GM23248 (cell line): ENCODE measurements around the gene ANKUB1. TPM values are rescaled to one million over a fixed set of nuclear protein-coding genes. Genes with fewer than 3 reads are reported as not detected.
"Not testable (repeated sequence)": the region's sequence is repeated elsewhere in the genome, so short reads cannot be mapped to it uniquely, and the experiment has no call there.

Experiments used
- DNase-seq: peaks from one replicate; pipeline ENCODE4 v3.0.0-alpha.2; 2015
- H2AFZ ChIP-seq: fragments of 200-600 bp; sonication (generic); 2 replicates; pipeline ENCODE4 v1.6.1; 2016; ENCODE audit warnings: antibody characterized with exemption
- H3F3A ChIP-seq: fragments of 200-600 bp; sonication (generic); 2 replicates; pipeline ENCODE4 v1.6.1; 2016; ENCODE audit warnings: mild to moderate bottlenecking, antibody characterized with exemption, mixed run types; ENCODE audit not compliant: insufficient read depth
- H3K27ac ChIP-seq: fragments of 200-600 bp; sonication (generic); 2 replicates; pipeline ENCODE4 v1.5.1; 2016; ENCODE audit warnings: mild to moderate bottlenecking
- H3K27me3 ChIP-seq: fragments of 200-600 bp; sonication (generic); replicated peaks from 2 replicates; pipeline ENCODE4 v1.6.1; 2016; ENCODE audit warnings: mild to moderate bottlenecking; ENCODE audit not compliant: insufficient read depth
- H3K36me3 ChIP-seq: fragments of 200-600 bp; sonication (generic); 2 replicates; pipeline ENCODE4 v1.6.1; 2016; ENCODE audit warnings: low read depth, mild to moderate bottlenecking
- H3K4me1 ChIP-seq: fragments of 200-600 bp; sonication (generic); 2 replicates; pipeline ENCODE4 v1.6.1; 2016; ENCODE audit warnings: mild to moderate bottlenecking; ENCODE audit not compliant: insufficient read depth
- H3K4me2 ChIP-seq: fragments of 200-600 bp; sonication (generic); one replicate; pipeline ENCODE4 v1.6.1; 2016; ENCODE audit warnings: mild to moderate bottlenecking; ENCODE audit not compliant: unreplicated experiment
- H3K4me3 ChIP-seq: fragments of 200-600 bp; sonication (generic); 2 replicates; pipeline ENCODE4 v1.5.1; 2016; ENCODE audit warnings: mild to moderate bottlenecking
- H3K79me2 ChIP-seq: fragments of 200-600 bp; sonication (generic); 2 replicates; pipeline ENCODE4 v1.6.1; 2016; ENCODE audit warnings: mild to moderate bottlenecking; ENCODE audit not compliant: insufficient read depth
- H3K9ac ChIP-seq: fragments of 200-600 bp; sonication (generic); 2 replicates; pipeline ENCODE4 v1.6.1; 2016; ENCODE audit warnings: mild to moderate bottlenecking
- H3K9me2 ChIP-seq: fragments of 200-600 bp; sonication (generic); 2 replicates; pipeline ENCODE4 v1.6.1; 2016; ENCODE audit warnings: mixed run types, mild to moderate bottlenecking, moderate library complexity; ENCODE audit not compliant: insufficient read depth
- H3K9me3 ChIP-seq: fragments of 200-600 bp; sonication (generic); one replicate; pipeline ENCODE4 v1.6.1; 2017; ENCODE audit warnings: low read depth
- H4K20me1 ChIP-seq: fragments of 200-600 bp; sonication (generic); 2 replicates; pipeline ENCODE4 v1.6.0; 2016; ENCODE audit not compliant: insufficient read depth
- EZH2 ChIP-seq: fragments of 200-600 bp; sonication (generic); IDR thresholded peaks from 2 replicates; pipeline ENCODE4 v1.6.1; 2018; ENCODE audit warnings: antibody characterized with exemption, mild to moderate bottlenecking; ENCODE audit not compliant: insufficient read depth, poor library complexity, severe bottlenecking
- EZH2phosphoT487 ChIP-seq: fragments of 200-600 bp; sonication (generic); IDR thresholded peaks from 2 replicates; pipeline ENCODE4 v1.6.1; 2018; ENCODE audit warnings: antibody characterized with exemption, moderate library complexity, mild to moderate bottlenecking, low read depth; ENCODE audit not compliant: insufficient read depth
- WGBS, 2 experiments: methylation state at CpG; one replicate each; pipeline ENCODE4 v1.1.6; 2015 to 2017; ENCODE audit warnings: low lambda C conversion rate in 2 of 2, low coverage in 1 of 2; ENCODE audit errors: missing lambda C conversion rate in 2 of 2; 5-methylcytosine and 5-hydroxymethylcytosine counted together
- in situ Hi-C: fragments of 300-500 bp; cut with MboI; formaldehyde crosslinking; loops from 2 replicates; pipeline ENCODE4 v1.15.0; 2020
- polyA plus RNA-seq: library from polyadenylated mRNA; unstranded; fragments of >200 nt; fragmentation: Nextera tagmentation; extraction: Ambion mirVana; gene quantifications from 2 replicates; pipeline ENCODE4 v1.2.1, GENCODE V29; 2016
- total RNA-seq: library from RNA; depleted of rRNA; stranded (reverse); fragments of >200 nt; shearing (Covaris generic); gene quantifications from 2 replicates; pipeline ENCODE4 v1.2.3, GENCODE V29; 2014

Gene ANKUB1
- total and polyA plus RNA-seq, 2 experiments from 2014 or later = not detected

DNA sequence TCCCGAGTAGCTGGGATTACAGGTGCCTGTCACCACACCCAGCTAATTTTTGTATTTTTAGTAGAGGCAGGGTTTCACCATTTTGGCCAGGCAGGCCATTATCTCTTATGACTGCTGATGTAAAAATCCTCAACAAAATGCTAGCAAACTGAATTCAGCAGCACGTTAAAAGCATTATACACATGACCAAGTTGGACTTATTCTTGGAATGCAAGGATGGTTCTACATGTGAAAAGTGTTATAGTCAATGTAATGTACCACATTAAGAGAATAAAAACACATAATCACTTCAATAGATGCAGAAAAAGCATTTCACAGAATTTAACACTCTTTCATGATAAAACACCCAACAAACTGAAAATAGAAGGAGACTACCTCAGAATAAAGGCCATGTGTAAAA lies 40.9 kb upstream of the ANKUB1 start:
- H4K20me1 ChIP-seq = no peaks in the 10 kb centered on the region
- 78 to 88% methylated on average over 2 of the region's 2 CpGs for WGBS, 2 experiments
- H2AFZ ChIP-seq = no peak overlapping the region
- peaks cover 87% of the 10 kb centered on the region for H3K79me2 ChIP-seq
- H3K4me2 ChIP-seq = no peak overlapping the region
- peaks cover 15% of the 10 kb centered on the region; the same call in 1 of the 2 replicates for H3F3A ChIP-seq
- no peaks in the 10 kb centered on the region for H3K36me3 ChIP-seq
- H3K9me2 ChIP-seq = no peaks in the 10 kb centered on the region
- H3K27ac ChIP-seq = no peak overlapping the region
- no peaks in the 10 kb centered on the region for H3K27me3 ChIP-seq
- no peak overlapping the region for H3K9ac ChIP-seq
- peaks cover 8% of the 10 kb centered on the region; the same call in 1 of the 2 replicates for H3K4me1 ChIP-seq
- in situ Hi-C loops = no loop called here
- peaks cover 3% of the 10 kb centered on the region for H3K9me3 ChIP-seq
- no peak overlapping the region for H3K4me3 ChIP-seq
- DNase-seq = peak; percentile 24
- no peak for TF ChIP-seq EZH2

DNA sequence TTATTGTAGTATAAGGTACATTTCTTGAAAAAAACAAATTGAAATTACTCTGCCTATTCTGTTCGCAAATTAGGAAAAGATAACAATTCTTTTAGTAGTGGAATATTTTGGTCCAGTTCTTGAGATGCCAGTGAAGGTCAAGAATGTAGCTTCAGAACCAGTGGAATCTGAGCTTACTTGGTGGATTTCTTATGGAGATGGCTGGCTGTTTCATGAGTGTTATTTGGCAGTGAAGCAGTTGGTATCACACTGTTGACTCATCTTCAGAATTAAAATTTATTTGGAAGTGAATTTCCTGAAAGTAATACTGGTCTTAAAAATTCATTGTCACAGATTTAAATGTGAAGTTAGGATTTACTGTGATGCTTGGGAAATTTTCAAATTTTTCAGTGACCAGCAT lies 39.7 kb upstream of the ANKUB1 start:
- TF ChIP-seq EZH2phosphoT487 (no peak), EZH2 (no peak)
- Histone ChIP-seq H3K27me3 (no peaks in the 10 kb centered on the region), H3K4me3 (no peak overlapping the region), H3K9me3 (peaks cover 3% of the 10 kb centered on the region), H3K9me2 (no peaks in the 10 kb centered on the region), H4K20me1 (no peaks in the 10 kb centered on the region), H3K27ac (no peak overlapping the region), H2AFZ (no peak overlapping the region), H3K4me1 (peaks cover 8% of the 10 kb centered on the region; the same call in 1 of the 2 replicates), H3K9ac (no peak overlapping the region), H3K36me3 (no peaks in the 10 kb centered on the region), H3K79me2 (peaks cover 91% of the 10 kb centered on the region), H3K4me2 (no peak overlapping the region), H3F3A (peaks cover 15% of the 10 kb centered on the region; the same call in 1 of the 2 replicates)
- peak; percentile 67 for DNase-seq
- in situ Hi-C loops = no loop called here
- 100% methylated on average over 1 of the region's 1 CpG for WGBS, 2 experiments

GRCh38 chr3:149831321-149831720 lies 39.0 kb upstream of the ANKUB1 start:
- Histone ChIP-seq H3K9me2 (no peaks in the 10 kb centered on the region), H3K79me2 (peaks cover 91% of the 10 kb centered on the region), H2AFZ (no peak overlapping the region), H3K4me3 (no peak overlapping the region), H3F3A (peaks cover 15% of the 10 kb centered on the region; the same call in 1 of the 2 replicates), H3K27ac (no peak overlapping the region), H4K20me1 (no peaks in the 10 kb centered on the region), H3K9me3 (peaks cover 3% of the 10 kb centered on the region), H3K4me1 (peaks cover 8% of the 10 kb centered on the region; the same call in 1 of the 2 replicates), H3K27me3 (no peaks in the 10 kb centered on the region), H3K9ac (no peak overlapping the region), H3K4me2 (no peak overlapping the region), H3K36me3 (no peaks in the 10 kb centered on the region)
- TF ChIP-seq EZH2 = no peak
- TF ChIP-seq EZH2phosphoT487 = no peak
- in situ Hi-C loops = no loop called here
- DNase-seq = no peak
- 94 to 98% methylated on average over 4 of the region's 4 CpGs for whole genome bisulfite sequencing, 2 experiments

DNA sequence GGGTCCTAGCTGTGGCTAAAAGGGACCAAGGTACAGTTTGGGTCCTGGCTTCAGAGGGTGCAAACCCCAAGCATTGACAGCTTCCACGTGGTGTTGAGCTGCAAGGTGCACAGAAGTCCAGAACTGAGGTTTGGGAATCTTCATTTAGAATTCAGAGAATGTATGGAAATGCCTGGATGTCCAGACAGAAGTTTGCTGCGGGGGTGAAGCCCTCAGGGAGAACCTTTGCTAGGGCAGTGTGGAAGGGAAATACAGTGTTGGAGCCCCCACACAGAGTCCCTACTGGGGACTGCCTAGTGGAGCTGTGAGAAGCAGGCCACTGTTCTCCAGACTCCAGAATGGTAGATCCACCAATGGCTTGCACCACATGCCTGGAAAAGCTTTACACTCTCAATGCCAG lies 38.5 kb upstream of the ANKUB1 start:
- Histone ChIP-seq H3K4me1 (peaks cover 8% of the 10 kb centered on the region; the same call in 1 of the 2 replicates), H3K9me3 (peaks cover 3% of the 10 kb centered on the region), H3K4me3 (no peak overlapping the region), H3K27me3 (no peaks in the 10 kb centered on the region), H3K4me2 (no peak overlapping the region), H3K9me2 (no peaks in the 10 kb centered on the region), H3K36me3 (no peaks in the 10 kb centered on the region), H3K79me2 (peaks cover 91% of the 10 kb centered on the region), H2AFZ (no peak overlapping the region), H3K27ac (no peak overlapping the region), H4K20me1 (no peaks in the 10 kb centered on the region), H3F3A (peaks cover 15% of the 10 kb centered on the region; the same call in 1 of the 2 replicates), H3K9ac (no peak overlapping the region)
- DNase-seq = no peak
- 66 to 81% methylated on average over 2 of the region's 2 CpGs for WGBS, 2 experiments
- TF ChIP-seq EZH2phosphoT487 (no peak), EZH2 (no peak)
- in situ Hi-C loops = no loop called here

DNA sequence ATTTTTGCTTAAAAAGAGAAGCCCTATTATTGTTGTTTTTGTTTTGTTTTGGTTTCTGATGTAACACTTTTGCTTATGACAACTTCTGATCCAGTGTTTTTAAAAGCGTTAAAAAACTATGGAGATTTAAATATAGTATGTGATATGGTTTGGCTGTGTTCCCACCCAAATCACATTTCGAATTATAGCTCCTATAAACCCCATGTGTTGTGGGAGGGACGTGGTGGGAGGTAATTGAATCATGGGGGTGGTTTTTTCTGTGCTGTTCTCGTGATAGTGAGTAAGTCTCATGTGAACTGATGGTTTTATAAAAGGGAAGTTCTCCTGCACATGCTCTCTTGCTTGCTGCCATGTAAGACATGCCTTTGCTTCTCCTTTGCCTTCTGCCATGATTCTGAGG lies 37.3 kb upstream of the ANKUB1 start:
- H3K9me3 ChIP-seq, H3K27me3 ChIP-seq, H3K27ac ChIP-seq, in situ Hi-C loops, H2AFZ ChIP-seq, H3K4me2 ChIP-seq, DNase-seq, H3K36me3 ChIP-seq, H3K4me3 ChIP-seq, H3K9ac ChIP-seq, H3K9me2 ChIP-seq, H4K20me1 ChIP-seq, H3K4me1 ChIP-seq: not testable (repeated sequence)
- peaks cover 15% of the 10 kb centered on the region; the same call in 1 of the 2 replicates for H3F3A ChIP-seq
- H3K79me2 ChIP-seq = peaks cover 91% of the 10 kb centered on the region
- WGBS, 2 experiments = 85 to 87% methylated on average over 4 of the region's 4 CpGs
